Measurements from ENCODE around the gene LY6G6F.

DNA sequence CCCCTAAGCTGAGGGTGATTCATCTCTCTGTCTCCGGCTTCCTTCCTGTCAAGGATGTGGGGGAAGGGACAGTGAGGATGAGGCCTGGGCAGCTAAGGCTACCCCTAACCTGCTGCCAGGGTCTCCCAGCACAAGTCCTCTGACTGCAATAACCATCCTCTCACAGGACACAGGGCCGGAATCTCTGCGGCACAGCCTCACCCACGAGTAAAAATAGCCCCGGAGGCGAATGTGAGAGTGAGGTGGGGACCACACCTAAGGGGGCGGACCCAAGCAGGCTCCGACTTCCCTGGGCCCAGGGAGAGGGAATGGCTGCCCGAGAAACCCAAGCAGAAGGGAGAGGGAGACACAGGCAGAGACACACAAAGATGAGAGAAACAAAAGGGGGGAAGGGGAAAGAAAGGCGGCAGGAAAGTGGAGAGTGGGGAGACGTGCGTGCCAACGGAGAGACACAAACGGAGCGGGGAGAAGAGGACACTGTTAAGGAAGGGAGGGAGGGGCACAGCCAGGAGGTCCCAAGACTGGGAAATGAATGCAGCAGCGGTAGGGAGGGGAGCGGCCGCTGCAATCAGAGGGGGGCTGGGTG lies 28.2 kb downstream of the LY6G6F start:
- no peak for TF ChIP-seq EZH2 (IDR thresholded peaks at IDR 0.05; ENCODE audit: insufficient read depth, poor library complexity, severe bottlenecking)
- TF ChIP-seq EZH2phosphoT487 (IDR thresholded peaks at IDR 0.05; ENCODE audit: insufficient read depth, low read depth) = no peak
